ENCODE measurements around the gene DNAH7.

Gene DNAH7

GRCh38 chr2:195763866-195764265, 304.8 kb downstream of the DNAH7 start:
- Histone ChIP-seq H3K27me3 (ENCODE audit: control insufficient read depth in 1 of 2, insufficient read depth in 2 of 2, low read length in 2 of 2) (no peaks in the 10 kb centered on the region), H3K9me3 (ENCODE audit: control insufficient read depth in 2 of 2, low read length in 2 of 2) (peaks cover 0 to 2% of the 10 kb centered on the region in 2 donors), H3K4me1 (ENCODE audit: control insufficient read depth, insufficient read depth, low read length) (no peaks in the 10 kb centered on the region), H3K27ac (ENCODE audit: low read length) (no peak overlapping the region), H3K36me3 (ENCODE audit: control insufficient read depth in 2 of 2, insufficient read depth in 2 of 2, low read length in 2 of 2) (no peaks in the 10 kb centered on the region), H3K4me3 (ENCODE audit: low read length in 2 of 2) (no peak overlapping the region), H3K9ac (ENCODE audit: low read length in 2 of 2) (no peak overlapping the region)

GRCh38 chr2:195759877-195760276, 308.8 kb downstream of the DNAH7 start:
- H3K4me3 ChIP-seq (ENCODE audit: low read length in 2 of 2): no peak overlapping the region
- no peak overlapping the region for H3K27ac ChIP-seq (ENCODE audit: low read length)
- H3K36me3 ChIP-seq (ENCODE audit: control insufficient read depth in 2 of 2, insufficient read depth in 2 of 2, low read length in 2 of 2): no peaks in the 10 kb centered on the region
- H3K9ac ChIP-seq (ENCODE audit: low read length in 2 of 2): no peak overlapping the region
- H3K27me3 ChIP-seq (ENCODE audit: control insufficient read depth in 1 of 2, insufficient read depth in 2 of 2, low read length in 2 of 2): no peaks in the 10 kb centered on the region
- peaks cover 0 to 2% of the 10 kb centered on the region in 2 donors for H3K9me3 ChIP-seq (ENCODE audit: control insufficient read depth in 2 of 2, low read length in 2 of 2)
- H3K4me1 ChIP-seq (ENCODE audit: control insufficient read depth, insufficient read depth, low read length): no peaks in the 10 kb centered on the region

- no peak overlapping the region for H3K9ac ChIP-seq (ENCODE audit: low read length in 2 of 2)
- no peak overlapping the region for H3K4me3 ChIP-seq (ENCODE audit: low read length in 2 of 2)
- no peak overlapping the region for H3K27ac ChIP-seq (ENCODE audit: low read length)
- H3K27me3 ChIP-seq (ENCODE audit: control insufficient read depth in 1 of 2, insufficient read depth in 2 of 2, low read length in 2 of 2): no peaks in the 10 kb centered on the region
- peaks cover 0 to 2% of the 10 kb centered on the region in 2 donors for H3K9me3 ChIP-seq (ENCODE audit: control insufficient read depth in 2 of 2, low read length in 2 of 2)
- no peaks in the 10 kb centered on the region for H3K4me1 ChIP-seq (ENCODE audit: control insufficient read depth, insufficient read depth, low read length)
- H3K36me3 ChIP-seq (ENCODE audit: control insufficient read depth in 2 of 2, insufficient read depth in 2 of 2, low read length in 2 of 2): no peaks in the 10 kb centered on the region
These were observed 309.8 kb downstream of the DNAH7 start for GRCh38 chr2:195758846-195759245.

- Histone ChIP-seq H3K4me3 (ENCODE audit: low read length in 2 of 2) (no peak overlapping the region), H3K27ac (ENCODE audit: low read length) (no peak overlapping the region), H3K4me1 (ENCODE audit: control insufficient read depth, insufficient read depth, low read length) (no peaks in the 10 kb centered on the region), H3K36me3 (ENCODE audit: control insufficient read depth in 2 of 2, insufficient read depth in 2 of 2, low read length in 2 of 2) (no peaks in the 10 kb centered on the region), H3K9ac (ENCODE audit: low read length in 2 of 2) (no peak overlapping the region), H3K27me3 (ENCODE audit: control insufficient read depth in 1 of 2, insufficient read depth in 2 of 2, low read length in 2 of 2) (no peaks in the 10 kb centered on the region), H3K9me3 (ENCODE audit: control insufficient read depth in 2 of 2, low read length in 2 of 2) (no peaks in the 10 kb centered on the region)
These were observed 312.3 kb downstream of the DNAH7 start for GRCh38 chr2:195756218-195756942.

GRCh38 chr2:195741191-195741590, 327.4 kb downstream of the DNAH7 start:
- Histone ChIP-seq H3K27ac (ENCODE audit: low read length) (no peak overlapping the region), H3K27me3 (ENCODE audit: control insufficient read depth in 1 of 2, insufficient read depth in 2 of 2, low read length in 2 of 2) (no peaks in the 10 kb centered on the region), H3K4me1 (ENCODE audit: control insufficient read depth, insufficient read depth, low read length) (no peaks in the 10 kb centered on the region), H3K4me3 (ENCODE audit: low read length in 2 of 2) (no peak overlapping the region), H3K9me3 (ENCODE audit: control insufficient read depth in 2 of 2, low read length in 2 of 2) (no peaks in the 10 kb centered on the region), H3K36me3 (ENCODE audit: control insufficient read depth in 2 of 2, insufficient read depth in 2 of 2, low read length in 2 of 2) (no peaks in the 10 kb centered on the region), H3K9ac (ENCODE audit: low read length in 2 of 2) (no peak overlapping the region)

GRCh38 chr2:195737511-195738325, 330.9 kb downstream of the DNAH7 start:
- Histone ChIP-seq H3K27ac (ENCODE audit: low read length) (no peak overlapping the region), H3K9me3 (ENCODE audit: control insufficient read depth in 2 of 2, low read length in 2 of 2) (no peaks in the 10 kb centered on the region), H3K27me3 (ENCODE audit: control insufficient read depth in 1 of 2, insufficient read depth in 2 of 2, low read length in 2 of 2) (no peaks in the 10 kb centered on the region), H3K4me1 (ENCODE audit: control insufficient read depth, insufficient read depth, low read length) (no peaks in the 10 kb centered on the region), H3K4me3 (ENCODE audit: low read length in 2 of 2) (no peak overlapping the region), H3K9ac (ENCODE audit: low read length in 2 of 2) (no peak overlapping the region), H3K36me3 (ENCODE audit: control insufficient read depth in 2 of 2, insufficient read depth in 2 of 2, low read length in 2 of 2) (no peaks in the 10 kb centered on the region)

GRCh38 chr2:195735347-195735746, 333.3 kb downstream of the DNAH7 start:
- Histone ChIP-seq H3K4me3 (ENCODE audit: low read length in 2 of 2) (no peak overlapping the region), H3K36me3 (ENCODE audit: control insufficient read depth in 2 of 2, insufficient read depth in 2 of 2, low read length in 2 of 2) (peaks cover 0 to 6% of the 10 kb centered on the region in 2 donors), H3K27ac (ENCODE audit: low read length) (no peak overlapping the region), H3K27me3 (ENCODE audit: control insufficient read depth in 1 of 2, insufficient read depth in 2 of 2, low read length in 2 of 2) (no peaks in the 10 kb centered on the region), H3K4me1 (ENCODE audit: control insufficient read depth, insufficient read depth, low read length) (no peaks in the 10 kb centered on the region), H3K9ac (ENCODE audit: low read length in 2 of 2) (no peak overlapping the region), H3K9me3 (ENCODE audit: control insufficient read depth in 2 of 2, low read length in 2 of 2) (no peaks in the 10 kb centered on the region)

GRCh38 chr2:195734931-195735330, 333.7 kb downstream of the DNAH7 start:
- H3K36me3 ChIP-seq (ENCODE audit: control insufficient read depth in 2 of 2, insufficient read depth in 2 of 2, low read length in 2 of 2): peaks cover 0 to 8% of the 10 kb centered on the region in 2 donors
- H3K9ac ChIP-seq (ENCODE audit: low read length in 2 of 2): no peak overlapping the region
- H3K27me3 ChIP-seq (ENCODE audit: control insufficient read depth in 1 of 2, insufficient read depth in 2 of 2, low read length in 2 of 2): no peaks in the 10 kb centered on the region
- no peak overlapping the region for H3K27ac ChIP-seq (ENCODE audit: low read length)
- H3K9me3 ChIP-seq (ENCODE audit: control insufficient read depth in 2 of 2, low read length in 2 of 2): no peaks in the 10 kb centered on the region
- no peak overlapping the region for H3K4me3 ChIP-seq (ENCODE audit: low read length in 2 of 2)
- H3K4me1 ChIP-seq (ENCODE audit: control insufficient read depth, insufficient read depth, low read length): no peaks in the 10 kb centered on the region

- Histone ChIP-seq H3K4me3 (ENCODE audit: low read length in 2 of 2) (no peak overlapping the region), H3K9ac (ENCODE audit: low read length in 2 of 2) (no peak overlapping the region), H3K4me1 (ENCODE audit: control insufficient read depth, insufficient read depth, low read length) (no peaks in the 10 kb centered on the region), H3K36me3 (ENCODE audit: control insufficient read depth in 2 of 2, insufficient read depth in 2 of 2, low read length in 2 of 2) (peaks cover 0 to 10% of the 10 kb centered on the region in 2 donors), H3K9me3 (ENCODE audit: control insufficient read depth in 2 of 2, low read length in 2 of 2) (no peaks in the 10 kb centered on the region), H3K27ac (ENCODE audit: low read length) (no peak overlapping the region), H3K27me3 (ENCODE audit: control insufficient read depth in 1 of 2, insufficient read depth in 2 of 2, low read length in 2 of 2) (no peaks in the 10 kb centered on the region)
These were observed 334.2 kb downstream of the DNAH7 start for GRCh38 chr2:195734395-195734794.

GRCh38 chr2:195733831-195734230, 334.8 kb downstream of the DNAH7 start:
- no peak overlapping the region for H3K27ac ChIP-seq (ENCODE audit: low read length)
- no peaks in the 10 kb centered on the region for H3K9me3 ChIP-seq (ENCODE audit: control insufficient read depth in 2 of 2, low read length in 2 of 2)
- no peaks in the 10 kb centered on the region for H3K4me1 ChIP-seq (ENCODE audit: control insufficient read depth, insufficient read depth, low read length)
- H3K9ac ChIP-seq (ENCODE audit: low read length in 2 of 2): no peak overlapping the region
- H3K27me3 ChIP-seq (ENCODE audit: control insufficient read depth in 1 of 2, insufficient read depth in 2 of 2, low read length in 2 of 2): no peaks in the 10 kb centered on the region
- no peak overlapping the region for H3K4me3 ChIP-seq (ENCODE audit: low read length in 2 of 2)
- H3K36me3 ChIP-seq (ENCODE audit: control insufficient read depth in 2 of 2, insufficient read depth in 2 of 2, low read length in 2 of 2): peaks cover 0 to 12% of the 10 kb centered on the region in 2 donors

GRCh38 chr2:195732574-195732973, 336.1 kb downstream of the DNAH7 start:
- H3K4me1 ChIP-seq (ENCODE audit: control insufficient read depth, insufficient read depth, low read length): no peaks in the 10 kb centered on the region
- no peak overlapping the region for H3K4me3 ChIP-seq (ENCODE audit: low read length in 2 of 2)
- H3K9ac ChIP-seq (ENCODE audit: low read length in 2 of 2): no peak overlapping the region
- H3K9me3 ChIP-seq (ENCODE audit: control insufficient read depth in 2 of 2, low read length in 2 of 2): no peaks in the 10 kb centered on the region
- no peak overlapping the region for H3K27ac ChIP-seq (ENCODE audit: low read length)
- H3K36me3 ChIP-seq (ENCODE audit: control insufficient read depth in 2 of 2, insufficient read depth in 2 of 2, low read length in 2 of 2): peaks cover 0 to 12% of the 10 kb centered on the region in 2 donors
- H3K27me3 ChIP-seq (ENCODE audit: control insufficient read depth in 1 of 2, insufficient read depth in 2 of 2, low read length in 2 of 2): no peaks in the 10 kb centered on the region
